Astrocyte (in vitro differentiated cells and primary cell): ENCODE measurements around the gene PXDN. TPM values are rescaled to one million over a fixed set of nuclear protein-coding genes. Genes with fewer than 3 reads are reported as not detected.
"Not testable (repeated sequence)": the region's sequence is repeated elsewhere in the genome, so short reads cannot be mapped to it uniquely, and the experiment has no call there.

ENCODE experiments used
- DNase-seq: peaks from one replicate; pipeline ENCODE4 v3.0.0-alpha.2; 2010; ENCODE audit warnings: low read depth
- FAIRE-seq: peaks from 2 replicates; lab custom pipeline; 2011; peaks lifted over from hg19 to GRCh38; lab: Jason Lieb, UNC
- H2AFZ ChIP-seq: 2 replicates; pipeline ENCODE4 v1.6.0; 2012; ENCODE audit warnings: low read depth, low read length, inconsistent platforms
- H3K27ac ChIP-seq: 2 replicates; pipeline ENCODE4 v1.5.1; 2011; ENCODE audit warnings: low read depth, low read length, inconsistent platforms
- H3K27me3 ChIP-seq: 2 replicates; pipeline ENCODE4 v1.6.0; 2011; ENCODE audit warnings: low read length, inconsistent platforms; ENCODE audit not compliant: insufficient read depth
- H3K36me3 ChIP-seq: 2 replicates; pipeline ENCODE4 v1.5.1; 2011; ENCODE audit warnings: low read length, inconsistent platforms; ENCODE audit not compliant: insufficient read depth
- H3K4me1 ChIP-seq: 2 replicates; pipeline ENCODE4 v1.5.1; 2011; ENCODE audit warnings: low read length, inconsistent platforms; ENCODE audit not compliant: insufficient read depth
- H3K4me2 ChIP-seq: 2 replicates; pipeline ENCODE4 v1.6.0; 2012; ENCODE audit warnings: low read length, inconsistent platforms
- H3K4me3 ChIP-seq: 2 replicates; pipeline ENCODE4 v1.5.1; 2011; ENCODE audit warnings: low read depth, mild to moderate bottlenecking, low read length, inconsistent platforms; ENCODE audit not compliant: insufficient read depth
- H3K79me2 ChIP-seq: 2 replicates; pipeline ENCODE4 v1.6.0; 2012; ENCODE audit warnings: mild to moderate bottlenecking, low read length, inconsistent platforms; ENCODE audit not compliant: insufficient read depth
- H3K9ac ChIP-seq: 2 replicates; pipeline ENCODE4 v1.6.0; 2012; ENCODE audit warnings: mild to moderate bottlenecking, low read length, inconsistent platforms
- H3K9me3 ChIP-seq: 2 replicates; pipeline ENCODE4 v1.5.1; 2012; ENCODE audit warnings: low read depth, mild to moderate bottlenecking, low read length, inconsistent platforms; ENCODE audit not compliant: insufficient read depth
- H4K20me1 ChIP-seq: 2 replicates; pipeline ENCODE4 v1.6.0; 2012; ENCODE audit warnings: low read length, inconsistent platforms; ENCODE audit not compliant: insufficient read depth
- H3K27ac Mint-ChIP-seq: one replicate; pipeline ENCODE4 v1.8.0; 2021; ENCODE audit warnings: mild to moderate bottlenecking, mixed read lengths; ENCODE audit not compliant: unreplicated experiment
- H3K27me3 Mint-ChIP-seq: one replicate; pipeline ENCODE4 v1.8.0; 2021; ENCODE audit warnings: low read depth, mixed read lengths; ENCODE audit not compliant: unreplicated experiment
- H3K36me3 Mint-ChIP-seq: one replicate; pipeline ENCODE4 v1.8.0; 2021; ENCODE audit warnings: low read depth, mixed read lengths; ENCODE audit not compliant: unreplicated experiment
- H3K4me1 Mint-ChIP-seq: one replicate; pipeline ENCODE4 v1.8.0; 2021; ENCODE audit warnings: low read depth, mixed read lengths; ENCODE audit not compliant: unreplicated experiment
- H3K4me3 Mint-ChIP-seq: one replicate; pipeline ENCODE4 v1.8.0; 2021; ENCODE audit warnings: mild to moderate bottlenecking, moderate library complexity, mixed read lengths; ENCODE audit not compliant: unreplicated experiment
- H3K9me3 Mint-ChIP-seq: one replicate; pipeline ENCODE4 v1.8.0; 2021; ENCODE audit warnings: mild to moderate bottlenecking, mixed read lengths; ENCODE audit not compliant: unreplicated experiment
- EZH2 ChIP-seq: IDR thresholded peaks from 2 replicates; pipeline ENCODE4 v1.6.1; 2012; ENCODE audit warnings: mild to moderate bottlenecking, low read length, inconsistent platforms; ENCODE audit not compliant: insufficient read depth
- total RNA-seq: library from RNA; stranded (reverse); gene quantifications from 2 replicates; pipeline ENCODE4 v1.2.1, GENCODE V29; 2021
- TF ChIP-seq, protein P1 (sequence below): IDR thresholded peaks from 2 replicates; pipeline ENCODE4 v1.5.1; 2011; ENCODE audit warnings: low read depth, mild to moderate bottlenecking, inconsistent platforms, low read length, moderate library complexity; ENCODE audit not compliant: insufficient read depth

The PXDN gene
- total RNA-seq, 1 donor from 2014 or later, result 417 TPM

DNA sequence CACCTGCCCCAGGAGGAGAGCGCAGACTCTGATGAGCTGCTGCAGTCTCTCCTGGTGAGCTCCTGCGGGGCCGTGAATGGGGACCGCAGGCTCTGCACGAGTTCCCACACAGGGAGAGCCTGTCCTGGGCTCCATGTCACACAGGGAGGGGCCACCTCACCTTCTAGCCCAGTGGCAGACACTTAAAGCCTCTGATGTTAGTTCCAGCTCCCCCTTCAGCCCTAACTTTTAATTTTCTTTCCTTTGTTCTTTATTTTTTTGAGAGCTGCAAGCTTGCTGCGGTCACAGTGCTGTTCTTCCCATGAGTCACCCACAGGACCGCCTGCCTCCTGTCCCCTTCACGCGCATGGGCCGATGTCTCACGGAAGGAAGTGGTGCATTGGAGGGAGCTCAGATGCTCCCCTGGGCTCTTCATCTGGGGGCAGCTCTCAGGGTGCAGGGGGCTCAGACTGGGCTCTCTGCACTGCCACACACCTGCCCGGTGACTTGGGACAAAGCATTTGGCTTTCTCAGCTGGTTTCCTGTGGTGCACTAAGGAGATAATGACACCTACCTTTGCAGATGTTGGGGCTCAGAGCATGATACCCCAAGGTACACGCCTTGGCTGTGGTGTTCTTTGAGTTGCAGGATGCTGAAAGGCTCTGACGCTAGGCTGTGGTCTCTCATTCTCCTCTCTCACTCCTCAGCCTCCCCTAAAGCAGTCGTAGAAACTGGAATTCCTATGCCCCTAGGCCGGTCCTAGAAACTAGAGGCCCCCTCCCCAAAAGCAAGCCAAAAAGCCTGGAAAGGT lies 37.2 kb upstream of the PXDN start:
- DNase-seq (peak; percentile 36), FAIRE-seq (no peak)
- TF ChIP-seq EZH2, result no peak
- TF ChIP-seq, protein P1, sequence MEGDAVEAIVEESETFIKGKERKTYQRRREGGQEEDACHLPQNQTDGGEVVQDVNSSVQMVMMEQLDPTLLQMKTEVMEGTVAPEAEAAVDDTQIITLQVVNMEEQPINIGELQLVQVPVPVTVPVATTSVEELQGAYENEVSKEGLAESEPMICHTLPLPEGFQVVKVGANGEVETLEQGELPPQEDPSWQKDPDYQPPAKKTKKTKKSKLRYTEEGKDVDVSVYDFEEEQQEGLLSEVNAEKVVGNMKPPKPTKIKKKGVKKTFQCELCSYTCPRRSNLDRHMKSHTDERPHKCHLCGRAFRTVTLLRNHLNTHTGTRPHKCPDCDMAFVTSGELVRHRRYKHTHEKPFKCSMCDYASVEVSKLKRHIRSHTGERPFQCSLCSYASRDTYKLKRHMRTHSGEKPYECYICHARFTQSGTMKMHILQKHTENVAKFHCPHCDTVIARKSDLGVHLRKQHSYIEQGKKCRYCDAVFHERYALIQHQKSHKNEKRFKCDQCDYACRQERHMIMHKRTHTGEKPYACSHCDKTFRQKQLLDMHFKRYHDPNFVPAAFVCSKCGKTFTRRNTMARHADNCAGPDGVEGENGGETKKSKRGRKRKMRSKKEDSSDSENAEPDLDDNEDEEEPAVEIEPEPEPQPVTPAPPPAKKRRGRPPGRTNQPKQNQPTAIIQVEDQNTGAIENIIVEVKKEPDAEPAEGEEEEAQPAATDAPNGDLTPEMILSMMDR, result no peak
- no peaks in the 10 kb centered on the region for H3K9me3 Mint-ChIP-seq
- no peak overlapping the region for H2AFZ ChIP-seq
- H3K27ac Mint-ChIP-seq, result peak overlapping the region; percentile 63
- H3K4me3 Mint-ChIP-seq, result no peak overlapping the region
- peaks cover 11% of the 10 kb centered on the region for H3K27me3 ChIP-seq
- H3K4me1 ChIP-seq, result peaks cover 2% of the 10 kb centered on the region
- H3K4me2 ChIP-seq, result no peak overlapping the region
- no peaks in the 10 kb centered on the region for H3K36me3 Mint-ChIP-seq
- H3K27me3 Mint-ChIP-seq, result peaks cover 48% of the 10 kb centered on the region
- H3K4me3 ChIP-seq, result no peak overlapping the region
- no peak overlapping the region for H3K27ac ChIP-seq
- H3K9ac ChIP-seq, result no peak overlapping the region
- H4K20me1 ChIP-seq, result no peaks in the 10 kb centered on the region
- no peaks in the 10 kb centered on the region for H3K36me3 ChIP-seq
- H3K4me1 Mint-ChIP-seq, result no peaks in the 10 kb centered on the region
- no peaks in the 10 kb centered on the region for H3K9me3 ChIP-seq
- H3K79me2 ChIP-seq, result no peaks in the 10 kb centered on the region

DNA sequence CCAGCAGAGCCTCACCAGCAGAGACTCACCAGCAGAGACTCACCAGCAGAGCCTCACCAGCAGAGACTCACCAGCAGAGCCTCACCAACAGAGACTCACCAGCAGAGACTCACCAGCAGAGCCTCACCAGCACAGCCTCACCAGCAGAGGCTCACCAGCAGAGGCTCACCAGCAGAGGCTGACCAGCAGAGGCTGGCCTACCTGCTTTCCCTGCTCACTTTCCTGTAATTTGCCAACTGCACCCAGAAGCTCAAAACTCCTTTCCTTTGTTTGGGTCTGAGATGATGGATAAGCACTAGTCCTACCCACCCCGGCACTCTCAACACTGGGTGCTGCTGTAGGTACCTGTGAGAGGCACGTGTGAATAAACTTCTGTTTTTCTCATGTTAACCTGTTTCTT lies 36.4 kb upstream of the PXDN start:
- no peak overlapping the region for H3K4me3 Mint-ChIP-seq

DNA sequence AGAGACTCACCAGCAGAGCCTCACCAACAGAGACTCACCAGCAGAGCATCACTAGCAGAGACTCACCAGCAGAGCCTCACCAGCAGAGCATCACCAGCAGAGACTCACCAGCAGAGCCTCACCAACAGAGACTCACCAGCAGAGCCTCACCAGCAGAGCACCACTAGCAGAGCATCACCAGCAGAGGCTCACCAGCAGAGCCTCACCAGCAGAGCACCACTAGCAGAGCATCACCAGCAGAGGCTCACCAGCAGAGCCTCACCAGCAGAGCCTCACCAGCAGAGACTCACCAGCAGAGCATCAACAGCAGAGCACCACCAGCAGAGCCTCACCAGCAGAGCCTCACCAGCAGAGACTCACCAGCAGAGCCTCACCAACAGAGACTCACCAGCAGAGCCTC lies 35.7 kb upstream of the PXDN start:
- peaks cover 44% of the 10 kb centered on the region for H3K27me3 Mint-ChIP-seq
- not testable (repeated sequence) for H3K9me3 Mint-ChIP-seq, DNase-seq, H3K4me3 Mint-ChIP-seq, H3K4me1 Mint-ChIP-seq, H3K79me2 ChIP-seq, H2AFZ ChIP-seq, H3K27ac ChIP-seq, H3K4me1 ChIP-seq, H4K20me1 ChIP-seq, H3K36me3 Mint-ChIP-seq, H3K27ac Mint-ChIP-seq, H3K4me2 ChIP-seq, H3K36me3 ChIP-seq, H3K9me3 ChIP-seq, FAIRE-seq, H3K4me3 ChIP-seq, H3K9ac ChIP-seq
- H3K27me3 ChIP-seq, result peaks cover 11% of the 10 kb centered on the region

More for the DNA sequence above, 36.4 kb upstream of the PXDN start:
- DNase-seq, result no peak
- no peaks in the 10 kb centered on the region for H4K20me1 ChIP-seq
- H3K27me3 Mint-ChIP-seq, result peaks cover 48% of the 10 kb centered on the region
- no peak overlapping the region for H3K4me2 ChIP-seq
- H3K36me3 Mint-ChIP-seq, result no peaks in the 10 kb centered on the region
- H2AFZ ChIP-seq, result no peak overlapping the region
- H3K4me1 Mint-ChIP-seq, result no peaks in the 10 kb centered on the region
- no peaks in the 10 kb centered on the region for H3K79me2 ChIP-seq
- H3K27ac ChIP-seq, result no peak overlapping the region
- H3K27ac Mint-ChIP-seq, result no peak overlapping the region
- no peaks in the 10 kb centered on the region for H3K36me3 ChIP-seq
- peaks cover 2% of the 10 kb centered on the region for H3K4me1 ChIP-seq
- no peak overlapping the region for H3K9ac ChIP-seq
- peaks cover 11% of the 10 kb centered on the region for H3K27me3 ChIP-seq
- TF ChIP-seq, protein P1, result no peak
- no peak for TF ChIP-seq EZH2
- H3K9me3 ChIP-seq, result no peaks in the 10 kb centered on the region
- H3K4me3 ChIP-seq, result no peak overlapping the region
- no peak for FAIRE-seq
- H3K9me3 Mint-ChIP-seq, result no peaks in the 10 kb centered on the region
